ENCODE data around the gene TMEM50B.

GRCh38 chr21:33427051-33427450, 52.7 kb downstream of the TMEM50B start:
- TF ChIP-seq POLR2A (IDR thresholded peaks at IDR 0.05) = no peak
- TF ChIP-seq CTCF (IDR thresholded peaks at IDR 0.05) = no peak

Data from uterus (tissue), 2 donors.